ENCODE data around the gene FEM1B.

- TF ChIP-seq CTCF (IDR thresholded peaks at IDR 0.05) (no peak), POLR2A (IDR thresholded peaks at IDR 0.05) (no peak), POLR2AphosphoS5 (IDR thresholded peaks at IDR 0.05) (no peak)
Observed at GRCh38 chr15:68276668-68277067, 877 bp upstream of the FEM1B start.

Data from prostate gland (tissue), 2 donors.